Mesenchymal stem cell (in vitro differentiated cells and primary cell): ENCODE data around the gene CHST11.

Experiments
- DNase-seq: peaks from one replicate; pipeline ENCODE4 v3.0.0-alpha.2; 2013
- H2AFZ ChIP-seq: one replicate; pipeline ENCODE4 v1.6.1; 2013; ENCODE audit warnings: low read depth, mild to moderate bottlenecking, control low read depth, inconsistent platforms, low read length, moderate library complexity
- H2AK5ac ChIP-seq: 2 replicates; pipeline ENCODE4 v1.6.1; 2013; ENCODE audit warnings: low read length, moderate library complexity, mild to moderate bottlenecking, inconsistent platforms; ENCODE audit not compliant: severe bottlenecking
- H2BK120ac ChIP-seq: one replicate; pipeline ENCODE4 v1.6.1; 2013; ENCODE audit warnings: low read depth, mild to moderate bottlenecking, inconsistent platforms, low read length, moderate library complexity
- H2BK12ac ChIP-seq, 2 experiments: one replicate each; pipeline ENCODE4 v1.6.1; 2013; ENCODE audit warnings: inconsistent platforms in 2 of 2, low read length in 2 of 2, mild to moderate bottlenecking in 2 of 2, moderate library complexity in 2 of 2, control low read depth in 1 of 2
- H2BK15ac ChIP-seq: one replicate; pipeline ENCODE4 v1.6.1; 2013; ENCODE audit warnings: mild to moderate bottlenecking, low read depth, inconsistent platforms; ENCODE audit not compliant: poor library complexity, severe bottlenecking
- H2BK5ac ChIP-seq: 2 replicates; pipeline ENCODE4 v1.6.1; 2013; ENCODE audit warnings: low read depth, mild to moderate bottlenecking, low read length, control low read depth, inconsistent platforms; ENCODE audit not compliant: poor library complexity, severe bottlenecking
- H3K14ac ChIP-seq, 2 experiments: one replicate each; pipeline ENCODE4 v1.6.1; 2013; ENCODE audit warnings: inconsistent platforms in 2 of 2, low read length in 2 of 2, control low read depth in 1 of 2, mild to moderate bottlenecking in 1 of 2, moderate library complexity in 1 of 2
- H3K18ac ChIP-seq, 2 experiments: one replicate each; pipeline ENCODE4 v1.6.1; 2013; ENCODE audit warnings: inconsistent platforms in 2 of 2, low read length in 2 of 2, control low read depth in 1 of 2, low read depth in 1 of 2, mild to moderate bottlenecking in 1 of 2
- H3K23ac ChIP-seq, 2 experiments: one replicate each; pipeline ENCODE4 v1.6.1; 2013; ENCODE audit warnings: inconsistent platforms in 2 of 2, low read length in 2 of 2, mild to moderate bottlenecking in 2 of 2, moderate library complexity in 2 of 2, control low read depth in 1 of 2
- H3K27ac ChIP-seq: 2 replicates; pipeline ENCODE4 v1.5.1; 2013; ENCODE audit warnings: mild to moderate bottlenecking, moderate library complexity, low read length, control low read depth, inconsistent platforms; ENCODE audit not compliant: poor library complexity, severe bottlenecking
- H3K27me3 ChIP-seq, 2 experiments: 2 replicates each; pipeline versions ENCODE4 v1.6.1 to v1.7.0; 2013; ENCODE audit warnings: low read length in 2 of 2, mild to moderate bottlenecking in 2 of 2, moderate library complexity in 2 of 2, control low read depth in 1 of 2, inconsistent platforms in 1 of 2; ENCODE audit not compliant: control insufficient read depth in 1 of 2, insufficient read depth in 1 of 2
- H3K36me3 ChIP-seq, 2 experiments: 2 replicates each; pipeline versions ENCODE4 v1.6.1 to v1.7.0; 2013; ENCODE audit warnings: low read length in 2 of 2, control low read depth in 1 of 2, inconsistent platforms in 1 of 2, low read depth in 1 of 2, mild to moderate bottlenecking in 1 of 2; ENCODE audit not compliant: insufficient read depth in 2 of 2, control insufficient read depth in 1 of 2
- H3K4ac ChIP-seq, 2 experiments: one replicate each; pipeline ENCODE4 v1.6.1; 2013; ENCODE audit warnings: inconsistent platforms in 2 of 2, low read length in 2 of 2, mild to moderate bottlenecking in 2 of 2, moderate library complexity in 2 of 2, control low read depth in 1 of 2, low read depth in 1 of 2
- H3K4me1 ChIP-seq: 2 replicates; pipeline ENCODE4 v1.6.1; 2013; ENCODE audit warnings: low read depth, low read length, control low read depth; ENCODE audit not compliant: control insufficient read depth, insufficient read depth
- H3K4me2 ChIP-seq: 2 replicates; pipeline ENCODE4 v1.6.1; 2013; ENCODE audit warnings: low read length, mild to moderate bottlenecking, inconsistent platforms; ENCODE audit not compliant: poor library complexity, severe bottlenecking
- H3K4me3 ChIP-seq, 2 experiments: 2 replicates each; pipeline versions ENCODE4 v1.5.1 to v1.7.0; 2013; ENCODE audit warnings: low read length in 2 of 2, mild to moderate bottlenecking in 2 of 2, control low read depth in 1 of 2, low read depth in 1 of 2; ENCODE audit not compliant: insufficient read depth in 1 of 2
- H3K79me1 ChIP-seq: replicated peaks from 2 replicates; pipeline ENCODE4 v1.6.1; 2013; ENCODE audit warnings: mild to moderate bottlenecking, control low read depth, low read length, inconsistent platforms; ENCODE audit not compliant: poor library complexity, severe bottlenecking
- H3K9ac ChIP-seq: 2 replicates; pipeline ENCODE4 v1.7.0; 2013; ENCODE audit warnings: mild to moderate bottlenecking, low read length, moderate library complexity
- H3K9me3 ChIP-seq: 2 replicates; pipeline ENCODE4 v1.7.0; 2013; ENCODE audit warnings: mild to moderate bottlenecking, low read length; ENCODE audit not compliant: control insufficient read depth
- H4K8ac ChIP-seq: one replicate; pipeline ENCODE4 v1.6.1; 2013; ENCODE audit warnings: inconsistent platforms, mild to moderate bottlenecking, low read length, moderate library complexity
- H4K91ac ChIP-seq: one replicate; pipeline ENCODE4 v1.6.1; 2013; ENCODE audit warnings: mild to moderate bottlenecking, low read length, inconsistent platforms
- WGBS: methylation state at CpG from one replicate; pipeline ENCODE4 v1.1.7; 2013; ENCODE audit warnings: mixed read lengths; 5-methylcytosine and 5-hydroxymethylcytosine counted together

Gene CHST11

GRCh38 chr12:104627990-104628830, 171.5 kb downstream of the CHST11 start:
- DNase-seq, result no peak
- Histone ChIP-seq H2AFZ (no peak overlapping the region), H3K4me3 (no peak overlapping the region), H3K36me3 (no peaks in the 10 kb centered on the region), H2BK12ac (no peak overlapping the region), H2BK5ac (no peak overlapping the region), H3K9me3 (no peaks in the 10 kb centered on the region), H3K4me2 (no peak overlapping the region), H3K18ac (no peak overlapping the region), H3K79me1 (no peaks in the 10 kb centered on the region), H3K27me3 (peaks cover 0 to 28% of the 10 kb centered on the region in 2 experiments), H3K4me1 (no peaks in the 10 kb centered on the region), H3K9ac (no peak overlapping the region), H3K23ac (no peak overlapping the region), H3K4ac (no peak overlapping the region), H4K91ac (no peak overlapping the region), H2AK5ac (no peak overlapping the region), H4K8ac (no peak overlapping the region), H3K27ac (no peak overlapping the region), H2BK15ac (no peak overlapping the region), H2BK120ac (no peak overlapping the region), H3K14ac (no peak overlapping the region)
- 94% methylated on average over 16 of the region's 16 CpGs for WGBS

- Histone ChIP-seq H4K91ac (no peak overlapping the region), H3K4ac (no peak overlapping the region), H3K9ac (no peak overlapping the region), H3K27ac (no peak overlapping the region), H3K14ac (no peak overlapping the region), H3K36me3 (no peaks in the 10 kb centered on the region), H2AK5ac (no peak overlapping the region), H3K9me3 (no peaks in the 10 kb centered on the region), H3K4me2 (no peak overlapping the region), H3K79me1 (no peaks in the 10 kb centered on the region), H3K27me3 (peaks cover 0 to 28% of the 10 kb centered on the region in 2 experiments), H4K8ac (no peak overlapping the region), H3K4me3 (no peak overlapping the region), H2AFZ (no peak overlapping the region), H3K4me1 (no peaks in the 10 kb centered on the region), H2BK12ac (no peak overlapping the region), H3K23ac (no peak overlapping the region), H2BK15ac (no peak overlapping the region), H2BK5ac (no peak overlapping the region), H2BK120ac (no peak overlapping the region), H3K18ac (no peak overlapping the region)
- DNase-seq, result no peak
- WGBS, result 81% methylated on average over 3 of the region's 3 CpGs
Observed at GRCh38 chr12:104628831-104629135, 172.0 kb downstream of the CHST11 start.

GRCh38 chr12:104630230-104630670, 173.5 kb downstream of the CHST11 start:
- H4K8ac ChIP-seq, result peak overlapping the region; percentile 15
- H3K18ac ChIP-seq, result no peak overlapping the region
- no peaks in the 10 kb centered on the region for H3K36me3 ChIP-seq
- H2BK5ac ChIP-seq, result no peak overlapping the region
- H3K4me1 ChIP-seq, result no peaks in the 10 kb centered on the region
- no peak for DNase-seq
- H3K79me1 ChIP-seq, result no peaks in the 10 kb centered on the region
- H3K9ac ChIP-seq, result no peak overlapping the region
- no peak overlapping the region for H2BK15ac ChIP-seq
- H3K4ac ChIP-seq, result no peak overlapping the region
- no peak overlapping the region for H3K23ac ChIP-seq
- H3K27ac ChIP-seq, result no peak overlapping the region
- H2AFZ ChIP-seq, result no peak overlapping the region
- no peaks in the 10 kb centered on the region for H3K9me3 ChIP-seq
- WGBS, result 81% methylated on average over 6 of the region's 6 CpGs
- H3K4me2 ChIP-seq, result no peak overlapping the region
- H2AK5ac ChIP-seq, result no peak overlapping the region
- H3K14ac ChIP-seq, result no peak overlapping the region
- H4K91ac ChIP-seq, result no peak overlapping the region
- H2BK12ac ChIP-seq, result no peak overlapping the region
- no peak overlapping the region for H2BK120ac ChIP-seq
- no peak overlapping the region for H3K4me3 ChIP-seq
- peaks cover 0 to 32% of the 10 kb centered on the region in 2 experiments for H3K27me3 ChIP-seq

GRCh38 chr12:104631867-104632266, 175.1 kb downstream of the CHST11 start:
- Histone ChIP-seq H4K8ac (no peak overlapping the region), H2BK120ac (no peak overlapping the region), H3K36me3 (peaks cover 0 to 3% of the 10 kb centered on the region in 2 experiments), H2BK15ac (peak overlapping the region; percentile 76), H3K4me2 (no peak overlapping the region), H3K27me3 (peaks cover 0 to 36% of the 10 kb centered on the region in 2 experiments), H3K4me1 (no peaks in the 10 kb centered on the region), H3K18ac (no peak overlapping the region), H4K91ac (no peak overlapping the region), H3K4ac (no peak overlapping the region), H2AK5ac (no peak overlapping the region), H3K4me3 (no peak overlapping the region), H3K9ac (no peak overlapping the region), H3K9me3 (no peaks in the 10 kb centered on the region), H3K27ac (no peak overlapping the region), H3K79me1 (no peaks in the 10 kb centered on the region), H3K14ac (no peak overlapping the region), H3K23ac (no peak overlapping the region), H2BK12ac (peak overlapping the region in 1 of 2 experiments; percentile 40), H2BK5ac (no peak overlapping the region), H2AFZ (no peak overlapping the region)
- no peak for DNase-seq
- WGBS, result 98% methylated on average over 8 of the region's 8 CpGs
